Motor neuron (in vitro differentiated cells): ENCODE measurements around the gene B3GALT2. TPM values are rescaled to one million over a fixed set of nuclear protein-coding genes. Genes with fewer than 3 reads are reported as not detected.
"Not testable (repeated sequence)": the region's sequence is repeated elsewhere in the genome, so short reads cannot be mapped to it uniquely, and the experiment has no call there.

Experiments used
- ATAC-seq, 8 experiments: fragments of 200-7000 bp; cut with Tn5 transposase; replicated peaks in 6 of 8; 2 replicates each; pipeline ENCODE4 v1.8.0; 2021; ENCODE audit warnings: mild to moderate bottlenecking in 8 of 8, moderate library complexity in 8 of 8
- H3K27ac ChIP-seq, 2 donors: fragments of 250-450 bp; sonication (Bioruptor Pico); 2 replicates each; pipeline ENCODE4 v1.9.0; 2021; ENCODE audit warnings: antibody characterized with exemption in 2 of 2, mild to moderate bottlenecking in 2 of 2, moderate library complexity in 1 of 2
- H3K4me1 ChIP-seq, 2 donors: fragments of 250-450 bp; sonication (Bioruptor Pico); replicated peaks in 1 of 2; 2 replicates each; pipeline ENCODE4 v1.6.1; 2021; ENCODE audit warnings: antibody characterized with exemption in 2 of 2, mild to moderate bottlenecking in 2 of 2, moderate library complexity in 1 of 2
- H3K4me3 ChIP-seq, 5 donors: fragments of 250-450 bp; sonication (Bioruptor Pico); 2 replicates each; pipeline ENCODE4 v1.9.0; 2021; ENCODE audit warnings: antibody characterized with exemption in 5 of 5, mild to moderate bottlenecking in 5 of 5, moderate library complexity in 4 of 5
- WGBS, 10 experiments: fragments of 450-650 bp; shearing (Covaris generic); methylation state at CpG; one replicate each; pipeline ENCODE4 v1.0.0; 2022; 5-methylcytosine and 5-hydroxymethylcytosine counted together
- in situ Hi-C, 9 experiments: fragments of 400-800 bp; cut with MboI; loops; one replicate each; pipeline ENCODE4 v1.15.0; 2021; ENCODE audit warnings: low sequenced_read_pairs in 9 of 9, low pct_unique_long_range_greater_than_20kb in 2 of 9; ENCODE audit not compliant: unreplicated experiment in 9 of 9
- total RNA-seq, 8 experiments: library from RNA; unstranded; fragments of 300-600 nt; gene quantifications; 2 replicates each; pipeline versions ENCODE4 v1.2.3 to v1.2.4, GENCODE V29; 2022

Gene B3GALT2
- total RNA-seq, 8 experiments from 2014 or later: 2.4 to 27.0 (median 15.9) TPM

DNA sequence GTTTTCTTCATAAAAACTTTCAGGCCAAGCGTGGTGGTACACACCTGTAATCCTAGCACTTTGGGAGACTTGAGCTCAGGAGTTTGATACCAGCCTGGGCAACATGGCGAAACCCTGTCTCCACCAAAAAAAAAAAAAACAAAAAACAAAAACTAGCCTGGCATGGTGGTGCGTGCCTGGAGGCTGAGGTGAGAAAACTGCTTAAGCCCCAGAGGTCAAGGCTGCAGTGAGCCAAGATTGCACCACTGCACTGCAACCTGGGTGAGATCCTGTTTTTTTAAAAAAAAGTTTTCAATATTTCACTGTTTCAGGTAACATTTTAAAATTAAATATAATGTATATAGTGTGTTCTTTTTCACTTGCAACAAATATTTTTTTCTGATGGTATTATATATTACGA, 13.5 kb upstream of the B3GALT2 start:
- ATAC-seq: no peak
- in situ Hi-C loops: no loop called here
- 89 to 100% (median 98%) methylated on average over 1 to 4 of the region's 4 CpGs for WGBS, 10 experiments
- Histone ChIP-seq H3K4me3 (no peak overlapping the region), H3K27ac (no peak overlapping the region), H3K4me1 (no peaks in the 10 kb centered on the region)

DNA sequence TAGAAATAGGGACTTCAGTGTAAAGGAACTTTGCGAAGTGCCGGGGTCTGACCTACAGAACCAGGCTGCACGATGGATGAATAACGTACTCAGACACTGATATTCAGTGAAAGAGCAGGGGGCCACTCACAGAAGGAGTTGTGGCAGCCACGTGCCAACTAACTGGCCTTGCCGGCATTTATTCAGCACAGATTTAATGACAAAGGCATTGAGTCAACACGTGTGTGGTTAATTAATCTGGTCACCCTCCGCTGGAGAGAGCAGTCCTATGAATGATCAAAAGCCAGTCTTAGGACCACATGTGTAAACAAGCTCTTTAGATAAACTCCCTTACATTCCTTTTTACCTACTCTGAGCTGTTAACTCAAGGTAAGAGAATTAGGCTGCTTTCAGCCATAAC, 6.2 kb upstream of the B3GALT2 start:
- no peak overlapping the region for H3K4me3 ChIP-seq
- H3K4me1 ChIP-seq: peaks cover 0 to 6% of the 10 kb centered on the region in 2 donors
- ATAC-seq: no peak
- in situ Hi-C loops: no loop called here
- H3K27ac ChIP-seq: no peak overlapping the region
- WGBS, 10 experiments: 88 to 100% (median 97%) methylated on average over 1 to 8 of the region's 8 CpGs; no CpG with 5 or more reads in 1 of the 10 experiments

DNA sequence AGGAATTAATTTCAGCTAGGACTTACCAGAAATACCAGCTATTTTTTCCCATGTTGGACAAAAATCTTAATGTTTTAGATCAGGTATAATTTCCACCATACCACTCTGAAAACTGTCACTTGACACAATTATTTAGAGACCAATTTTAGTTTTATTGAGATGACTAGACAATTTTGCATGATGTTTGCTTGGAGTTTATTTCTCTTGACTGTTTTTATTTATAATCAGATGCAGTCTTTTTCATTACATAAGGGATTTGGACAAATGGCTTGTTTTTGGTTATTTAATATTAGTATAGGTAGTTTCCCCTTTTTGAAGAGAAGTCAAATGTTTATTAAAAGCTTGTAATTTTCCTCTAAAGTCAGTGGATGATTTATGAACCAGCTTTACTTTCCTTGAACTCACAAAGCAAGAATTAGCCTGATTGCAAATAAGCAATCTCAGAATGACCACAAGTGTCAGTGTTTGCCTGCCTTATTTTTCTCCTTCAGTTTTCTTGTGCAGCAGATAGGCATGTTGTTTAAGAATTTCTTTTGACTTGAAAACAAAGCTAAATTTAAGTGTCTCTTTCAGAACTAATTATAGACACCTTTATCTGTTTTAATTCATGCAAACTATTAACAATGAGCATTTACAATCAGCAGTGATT, 3.8 kb upstream of the B3GALT2 start:
- Histone ChIP-seq H3K4me1 (peaks cover 5 to 8% of the 10 kb centered on the region in 2 donors), H3K4me3 (no peak overlapping the region), H3K27ac (no peak overlapping the region)
- ATAC-seq: peak in 3 of 8 experiments; percentile 21 to 35 (median 22)
- in situ Hi-C loops: no loop called here

DNA sequence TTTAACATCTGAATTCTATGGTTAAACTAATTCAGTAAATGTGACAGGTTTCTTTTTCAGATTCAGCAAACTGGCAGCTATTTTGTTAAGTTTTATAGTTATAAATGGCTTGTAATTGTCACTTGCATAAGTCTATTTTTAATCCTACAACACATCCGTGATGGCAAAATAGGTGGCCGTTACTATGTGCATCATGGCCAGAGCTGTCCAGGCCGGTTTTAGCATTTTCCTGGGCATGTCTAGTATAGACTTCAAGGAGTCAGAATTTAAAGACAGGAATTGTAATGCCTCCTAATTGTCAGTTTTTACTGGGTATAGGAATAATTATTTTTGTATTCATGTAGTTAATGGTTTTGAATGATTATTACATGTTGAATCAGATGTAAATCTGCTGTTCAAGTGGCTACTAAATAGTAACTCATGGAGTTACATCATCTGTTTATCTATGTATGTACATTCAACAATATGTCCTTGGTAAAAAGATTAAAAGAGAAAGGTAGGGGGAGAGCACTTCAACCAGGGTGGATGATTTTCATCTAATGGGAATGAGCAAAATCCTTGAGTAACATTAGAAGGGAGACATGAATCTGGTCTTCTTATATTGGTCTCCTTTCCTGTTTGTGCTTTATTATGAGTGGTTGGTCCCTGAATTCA, 3.2 kb upstream of the B3GALT2 start:
- in situ Hi-C loops: no loop called here
- no peak overlapping the region for H3K4me3 ChIP-seq
- H3K27ac ChIP-seq: no peak overlapping the region
- ATAC-seq: no peak
- peaks cover 5 to 8% of the 10 kb centered on the region in 2 donors for H3K4me1 ChIP-seq
- WGBS, 10 experiments: 12 to 93% (median 83%) methylated on average over 2 to 3 of the region's 3 CpGs; no CpG with 5 or more reads in 1 of the 10 experiments

DNA sequence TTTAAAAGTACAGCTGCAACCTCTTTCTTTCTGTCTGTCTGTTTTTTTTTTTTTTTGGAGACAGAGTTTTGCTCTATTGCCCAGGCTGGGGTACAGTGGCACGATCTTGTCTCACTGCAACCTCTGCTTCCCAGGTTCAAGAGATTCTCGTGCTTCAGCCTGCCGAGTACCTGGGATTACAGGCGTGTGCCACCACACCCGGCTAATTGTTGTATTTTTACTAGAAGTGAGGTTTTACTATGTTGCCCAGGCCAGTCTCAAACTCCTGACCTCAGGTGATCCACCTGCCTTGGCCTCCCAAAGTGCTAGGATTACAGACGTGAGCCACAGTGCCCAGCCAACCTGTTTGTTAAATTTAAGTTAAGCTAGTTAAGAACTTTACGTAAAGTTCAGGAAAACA, 2.5 kb upstream of the B3GALT2 start:
- H3K4me3 ChIP-seq, H3K27ac ChIP-seq, in situ Hi-C loops, H3K4me1 ChIP-seq, ATAC-seq: not testable (repeated sequence)
- WGBS, 10 experiments: 88 to 100% (median 99%) methylated on average over 1 to 7 of the region's 7 CpGs

DNA sequence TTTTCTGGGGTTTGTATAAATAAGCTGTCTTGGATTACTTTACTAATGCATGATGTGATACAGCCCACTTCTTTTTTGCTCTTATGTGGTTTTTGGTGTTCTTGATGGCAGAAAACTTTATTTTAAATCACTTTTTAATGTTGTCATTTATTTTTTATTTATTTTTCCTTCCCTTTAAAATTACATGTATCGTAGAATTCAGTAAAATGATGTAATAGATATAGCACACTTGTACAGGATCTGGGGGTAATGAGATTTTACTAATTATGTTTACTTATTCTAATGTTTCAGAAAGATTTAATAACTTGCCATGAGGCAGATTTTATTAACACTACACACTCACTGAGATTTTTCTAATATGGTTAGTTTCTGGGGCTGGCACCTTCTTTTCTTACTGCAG, 701 bp upstream of the B3GALT2 start:
- Histone ChIP-seq H3K27ac (no peak overlapping the region), H3K4me1 (peaks cover 8 to 10% of the 10 kb centered on the region in 2 donors), H3K4me3 (peak overlapping the region in 2 of 5 donors; percentile 10 to 48)
- ATAC-seq: no peak
- in situ Hi-C loops: no loop called here
- 71 to 100% (median 94%) methylated on average over 1 of the region's 1 CpG for WGBS, 10 experiments

DNA sequence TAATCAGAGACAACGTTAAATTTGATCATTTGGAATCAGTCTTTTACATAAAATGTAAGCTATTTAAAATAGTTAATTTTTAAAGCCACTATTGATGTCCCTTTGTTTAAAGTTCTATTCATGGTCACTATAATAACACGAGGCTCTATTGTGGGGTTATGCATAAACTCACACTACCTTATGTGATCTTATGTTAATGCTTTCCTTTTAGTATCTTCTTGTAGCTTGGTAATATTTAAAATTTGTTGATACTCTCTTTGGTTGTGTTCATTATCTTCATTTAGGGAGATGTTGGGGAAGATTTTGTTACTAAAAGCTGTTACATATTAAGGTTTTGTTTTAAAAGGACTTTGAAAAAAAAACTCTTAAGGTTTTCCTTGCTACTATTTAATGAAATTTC, 1.2 kb downstream of the B3GALT2 start:
- no peak for ATAC-seq
- in situ Hi-C loops: no loop called here
- H3K27ac ChIP-seq: peak overlapping the region in 1 of 2 donors; percentile 57
- peak overlapping the region; percentile 36 to 48 (median 45) for H3K4me3 ChIP-seq
- H3K4me1 ChIP-seq: peaks cover 4 to 23% of the 10 kb centered on the region in 2 donors
- 0 to 50% (median 0%) methylated on average over 1 to 2 of the region's 2 CpGs for WGBS, 10 experiments

DNA sequence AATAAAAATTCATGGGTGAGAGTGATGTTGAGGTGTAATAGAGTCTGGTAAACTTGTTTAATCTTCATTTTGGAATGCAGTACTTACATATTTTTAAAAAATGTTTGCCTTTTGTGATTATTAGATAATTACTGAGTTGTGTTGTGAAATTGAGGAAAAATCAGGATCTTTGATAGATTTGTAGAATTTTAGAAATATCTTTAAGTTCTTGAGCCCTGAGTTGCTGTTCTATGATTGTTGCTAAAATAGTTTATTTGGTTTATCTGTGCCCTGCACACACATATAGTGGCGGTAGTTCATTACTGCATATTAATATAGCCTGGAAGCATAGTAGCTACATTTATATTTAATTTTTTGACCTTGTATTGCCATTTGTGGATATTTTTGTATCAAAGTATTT, 1.6 kb downstream of the B3GALT2 start:
- no peak overlapping the region for H3K27ac ChIP-seq
- peak overlapping the region; percentile 36 to 48 (median 45) for H3K4me3 ChIP-seq
- in situ Hi-C loops: no loop called here
- ATAC-seq: no peak
- WGBS, 10 experiments: 10 to 100% (median 73%) methylated on average over 1 of the region's 1 CpG; no CpG with 5 or more reads in 1 of the 10 experiments
- peaks cover 3 to 28% of the 10 kb centered on the region in 2 donors for H3K4me1 ChIP-seq

DNA sequence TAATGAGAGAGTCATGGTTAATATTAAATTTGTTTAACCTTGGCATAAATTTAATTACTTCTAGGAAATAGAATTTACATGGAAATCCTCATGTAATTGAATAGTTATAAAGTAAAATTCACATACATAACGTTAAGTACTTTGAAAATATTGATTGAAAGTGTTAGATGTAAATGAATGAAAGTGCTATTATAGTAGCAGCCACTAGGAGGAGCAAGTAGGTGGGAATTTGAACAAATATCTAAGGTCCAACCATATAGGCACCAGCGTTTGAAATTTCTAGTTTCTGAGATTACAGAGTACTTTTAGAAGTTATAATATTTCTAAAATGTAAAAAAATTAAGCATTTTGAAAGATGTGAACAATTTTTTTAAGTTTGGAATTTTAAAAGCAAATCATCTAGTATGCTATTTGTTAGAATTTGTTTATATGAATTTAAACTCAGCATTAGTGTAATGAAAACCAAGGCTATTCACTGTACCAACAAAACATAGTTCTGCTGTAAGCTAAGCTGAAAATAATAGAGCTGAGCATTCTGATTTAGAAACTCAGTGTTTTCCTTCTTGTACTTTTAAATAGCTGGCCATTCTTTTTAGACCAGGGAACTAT, 3.3 kb downstream of the B3GALT2 start:
- ATAC-seq: peak in 5 of 8 experiments; percentile 19 to 47 (median 38)
- peak overlapping the region; percentile 36 to 48 (median 45) for H3K4me3 ChIP-seq
- in situ Hi-C loops: no loop called here
- H3K27ac ChIP-seq: no peak overlapping the region
- peaks cover 3 to 30% of the 10 kb centered on the region in 2 donors for H3K4me1 ChIP-seq
- WGBS, 10 experiments: 0 to 10% (median 0%) methylated on average over 1 to 2 of the region's 2 CpGs

DNA sequence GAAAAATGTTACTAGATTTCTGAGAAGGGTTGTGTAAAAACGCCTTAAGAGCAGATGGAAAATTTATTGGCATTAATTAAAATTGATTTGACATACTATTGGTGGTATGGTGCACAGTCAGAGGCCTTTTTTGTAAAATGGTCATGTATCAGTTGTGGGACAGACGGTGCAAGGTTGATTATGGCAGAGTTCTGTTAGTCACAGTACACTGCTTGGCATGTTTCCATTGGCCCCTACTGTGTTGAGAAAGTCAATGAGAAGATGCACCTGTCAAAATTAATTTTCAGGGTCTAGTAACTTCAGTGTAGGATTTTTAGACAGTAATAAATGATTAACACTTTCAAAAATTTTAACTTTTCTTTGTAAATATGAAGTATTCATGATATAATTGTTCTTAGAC, 4.4 kb downstream of the B3GALT2 start:
- Histone ChIP-seq H3K4me1 (peaks cover 0 to 27% of the 10 kb centered on the region in 2 donors), H3K27ac (no peak overlapping the region), H3K4me3 (peak overlapping the region in 3 of 5 donors; percentile 44 to 48 (median 48))
- no peak for ATAC-seq
- WGBS, 10 experiments: 20 to 88% (median 69%) methylated on average over 1 to 2 of the region's 2 CpGs; no CpG with 5 or more reads in 2 of the 10 experiments
- in situ Hi-C loops: no loop called here

DNA sequence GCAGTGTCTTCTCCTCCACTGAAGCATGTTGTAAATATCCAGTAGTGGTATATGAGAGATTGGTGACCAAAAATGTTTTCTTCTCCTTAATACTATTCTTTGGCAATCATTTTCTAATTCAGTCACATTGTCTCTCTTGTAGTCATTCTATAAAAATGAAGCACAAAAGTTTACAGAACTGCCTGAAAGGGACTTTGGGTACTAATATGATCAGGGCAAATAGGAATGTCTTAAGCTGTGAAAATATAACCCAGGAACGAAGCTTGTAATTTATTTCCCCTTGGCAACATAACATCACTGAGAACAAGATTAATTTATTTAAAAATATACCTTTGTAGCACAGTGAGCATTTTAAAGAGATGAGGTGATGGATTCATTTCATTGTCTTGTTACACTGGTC, 4.9 kb downstream of the B3GALT2 start:
- Histone ChIP-seq H3K4me3 (peak overlapping the region in 2 of 5 donors; percentile 48), H3K27ac (no peak overlapping the region), H3K4me1 (peaks cover 0 to 25% of the 10 kb centered on the region in 2 donors)
- no peak for ATAC-seq
- in situ Hi-C loops: no loop called here
- 0 to 81% (median 68%) methylated on average over 1 of the region's 1 CpG; no CpG with 5 or more reads in 4 of the 10 experiments for WGBS, 10 experiments

DNA sequence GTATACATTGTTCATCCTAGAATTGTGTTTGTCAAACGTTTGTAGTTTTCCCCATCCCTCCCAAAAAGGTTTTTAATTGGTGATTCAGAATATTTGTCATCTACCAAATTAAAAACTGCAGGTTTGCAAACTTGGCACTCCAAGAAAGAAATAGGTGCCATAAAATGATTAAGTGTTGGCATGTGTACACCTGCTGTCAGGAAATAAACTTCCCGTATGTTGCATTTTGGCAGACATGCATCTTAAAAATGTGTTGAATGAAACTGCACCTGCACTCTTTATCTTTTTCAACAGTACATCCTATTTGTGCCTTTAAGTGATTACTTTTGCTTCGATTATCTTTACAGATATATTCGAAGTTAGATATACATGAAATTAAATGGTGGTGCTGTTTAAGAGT, 7.3 kb downstream of the B3GALT2 start:
- WGBS, 10 experiments: 65 to 93% (median 85%) methylated on average over 2 to 4 of the region's 4 CpGs
- in situ Hi-C loops: no loop called here
- peaks cover 0 to 25% of the 10 kb centered on the region in 2 donors for H3K4me1 ChIP-seq
- ATAC-seq: no peak
- H3K4me3 ChIP-seq: no peak overlapping the region
- no peak overlapping the region for H3K27ac ChIP-seq

DNA sequence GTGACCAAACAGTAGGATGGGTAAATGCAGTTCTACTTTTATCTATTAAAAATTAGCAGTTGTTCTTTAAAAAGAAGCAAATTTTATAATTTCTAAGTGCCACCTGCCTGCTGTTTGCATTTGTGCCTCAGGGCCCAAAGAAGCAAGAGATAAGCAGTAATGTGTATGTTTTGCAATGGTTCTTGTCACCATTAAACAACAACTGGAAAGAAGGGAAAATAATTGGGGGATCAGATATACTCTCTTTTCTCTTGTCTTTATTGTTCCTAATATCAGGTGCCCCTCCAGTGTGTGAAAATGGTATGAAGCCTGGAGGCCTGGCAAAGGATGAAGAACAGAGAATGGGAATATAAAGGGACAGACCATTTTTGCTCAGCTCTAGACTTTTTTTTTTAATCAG, 9.6 kb downstream of the B3GALT2 start:
- no peak overlapping the region for H3K4me3 ChIP-seq
- in situ Hi-C loops: no loop called here
- no peak overlapping the region for H3K27ac ChIP-seq
- H3K4me1 ChIP-seq: peaks cover 0 to 18% of the 10 kb centered on the region in 2 donors
- ATAC-seq: no peak
